GM23338 (cell line): ENCODE data around the gene OR10AD1. TPM values are rescaled to one million over a fixed set of nuclear protein-coding genes. Genes with fewer than 3 reads are reported as not detected.

Experiments
- EZH2phosphoT487 ChIP-seq: fragments of 200-600 bp; sonication (generic); IDR thresholded peaks from one replicate; pipeline ENCODE4 v1.8.1; 2018; ENCODE audit warnings: antibody characterized with exemption; ENCODE audit not compliant: unreplicated experiment
- JUNB ChIP-seq: IDR thresholded peaks from one replicate; pipeline ENCODE4 v1.6.1; 2016; ENCODE audit warnings: antibody characterized with exemption; ENCODE audit not compliant: unreplicated experiment
- NANOG ChIP-seq: IDR thresholded peaks from 2 replicates; pipeline ENCODE4 v1.6.1; 2016; ENCODE audit warnings: antibody characterized with exemption, borderline replicate concordance
- POLR2AphosphoS5 ChIP-seq: IDR thresholded peaks from 2 replicates; pipeline ENCODE4 v1.6.1; 2016; ENCODE audit warnings: antibody characterized with exemption, low read depth
- REST ChIP-seq: IDR thresholded peaks from one replicate; pipeline ENCODE4 v1.6.1; 2018; ENCODE audit warnings: antibody characterized with exemption; ENCODE audit not compliant: unreplicated experiment
- STAT1 ChIP-seq: IDR thresholded peaks from one replicate; pipeline ENCODE4 v1.6.1; 2016; ENCODE audit warnings: antibody characterized with exemption; ENCODE audit not compliant: unreplicated experiment
- ZNF331 ChIP-seq: fragments of 250-450 bp; sonication (Bioruptor Pico); IDR thresholded peaks from 2 replicates; pipeline ENCODE4 v1.5.0; 2020; ENCODE audit warnings: low read depth, mild to moderate bottlenecking, moderate library complexity
- ZNF462 ChIP-seq: fragments of 250-450 bp; sonication (Bioruptor Pico); IDR thresholded peaks from 2 replicates; pipeline ENCODE4 v1.5.0; 2020; ENCODE audit warnings: mild to moderate bottlenecking, moderate library complexity
- polyA plus RNA-seq: library from polyadenylated mRNA; unstranded; fragments of >200 nt; fragmentation: Nextera tagmentation; extraction: Ambion mirVana; gene quantifications from 2 replicates; pipeline ENCODE4 v1.2.1, GENCODE V29; 2016
- total RNA-seq: library from RNA; depleted of rRNA; stranded (reverse); fragments of >200 nt; shearing (Covaris generic); gene quantifications from 2 replicates; pipeline ENCODE4 v1.2.3, GENCODE V29; 2014

OR10AD1 gene
- total and polyA plus RNA-seq, 2 experiments from 2014 or later = not detected

GRCh38 chr12:48221645-48222044 is 18.6 kb upstream of the OR10AD1 start (continued):
- TF ChIP-seq REST (no peak), EZH2phosphoT487 (no peak), ZNF462 (CRISPR knock-in tag) (no peak), NANOG (no peak), POLR2AphosphoS5 (no peak), STAT1 (no peak), JUNB (no peak), ZNF331 (CRISPR knock-in tag) (no peak)
